Neural crest cell (in vitro differentiated cells): ENCODE results near the gene CYP2F1. TPM values are rescaled to one million over a fixed set of nuclear protein-coding genes. Genes with fewer than 3 reads are reported as not detected.

Experiments
- DNase-seq: peaks from one replicate; pipeline ENCODE4 v3.0.0; 2021; ENCODE audit warnings: low read depth, mixed read lengths, low spot score
- H3K27ac Mint-ChIP-seq: one replicate; pipeline ENCODE4 v1.8.0; 2021; ENCODE audit warnings: mild to moderate bottlenecking, mixed read lengths; ENCODE audit not compliant: unreplicated experiment
- H3K27me3 Mint-ChIP-seq: 2 replicates; pipeline ENCODE4 v1.8.0; 2021; ENCODE audit warnings: low read depth, mild to moderate bottlenecking, mixed read lengths
- H3K36me3 Mint-ChIP-seq: 2 replicates; pipeline ENCODE4 v1.8.0; 2021; ENCODE audit warnings: low read depth, mild to moderate bottlenecking, mixed read lengths
- H3K4me1 Mint-ChIP-seq: 2 replicates; pipeline ENCODE4 v1.8.0; 2021; ENCODE audit warnings: mixed read lengths
- H3K4me3 Mint-ChIP-seq: one replicate; pipeline ENCODE4 v1.8.0; 2021; ENCODE audit warnings: mild to moderate bottlenecking, mixed read lengths
- H3K9me3 Mint-ChIP-seq: 2 replicates; pipeline ENCODE4 v1.8.0; 2021; ENCODE audit warnings: mixed read lengths
- CTCF ChIP-seq: fragments of 200-600 bp; sonication (generic); conservative IDR thresholded peaks from 2 replicates; pipeline ENCODE4 v1.5.0; 2021; ENCODE audit warnings: antibody characterized with exemption, mild to moderate bottlenecking
- long read RNA-seq: library from polyadenylated mRNA; unstranded; transcript quantifications from one replicate; pipeline ENCODE4 v2.0.0, GENCODE V29; 2020
- total RNA-seq: library from RNA; stranded (reverse); gene quantifications from 2 replicates; pipeline ENCODE4 v1.2.1, GENCODE V29; 2021

The CYP2F1 gene
- not detected in 2 replicates for total RNA-seq
- long read RNA-seq: 0 reads

GRCh38 chr19:41114132-41114531 is at the start of gene CYP2F1:
CYP2F1 (plus strand) TSS chr19:41114432; CDS start chr19:41116189, 1,757 bp downstream.
- Mint-ChIP-seq H3K9me3 (peaks cover 19% of the 10 kb centered on the region), H3K27me3 (peaks cover 34% of the 10 kb centered on the region), H3K4me3 (no peak within 1 kb of the TSS), H3K36me3 (peaks cover 3% of the 10 kb centered on the region), H3K27ac (no peak within 1 kb of the TSS), H3K4me1 (no peaks in the 10 kb centered on the region)
- no peak for DNase-seq
- TF ChIP-seq CTCF: no peak

GRCh38 chr19:41064974-41065569 is 49.2 kb upstream of the CYP2F1 start:
- Mint-ChIP-seq H3K27ac (no peak overlapping the region), H3K36me3 (no peaks in the 10 kb centered on the region), H3K4me3 (no peak overlapping the region), H3K27me3 (peaks cover 80% of the 10 kb centered on the region), H3K9me3 (peaks cover 3% of the 10 kb centered on the region), H3K4me1 (peaks cover 4% of the 10 kb centered on the region)
- TF ChIP-seq CTCF: no peak
- DNase-seq: no peak

GRCh38 chr19:41076286-41076685 is 37.9 kb upstream of the CYP2F1 start:
- peaks cover 11% of the 10 kb centered on the region for H3K9me3 Mint-ChIP-seq
- H3K36me3 Mint-ChIP-seq: no peaks in the 10 kb centered on the region
- TF ChIP-seq CTCF: no peak
- H3K27me3 Mint-ChIP-seq: peaks cover 73% of the 10 kb centered on the region
- H3K4me3 Mint-ChIP-seq: no peak overlapping the region
- DNase-seq: no peak
- H3K27ac Mint-ChIP-seq: no peak overlapping the region
- H3K4me1 Mint-ChIP-seq: no peaks in the 10 kb centered on the region

GRCh38 chr19:41083516-41083915 is 30.7 kb upstream of the CYP2F1 start:
- no peaks in the 10 kb centered on the region for H3K4me1 Mint-ChIP-seq
- H3K27me3 Mint-ChIP-seq: peaks cover 69% of the 10 kb centered on the region
- no peak for DNase-seq
- no peaks in the 10 kb centered on the region for H3K36me3 Mint-ChIP-seq
- H3K4me3 Mint-ChIP-seq: no peak overlapping the region
- H3K9me3 Mint-ChIP-seq: peaks cover under 1% of the 10 kb centered on the region
- TF ChIP-seq CTCF: no peak
- H3K27ac Mint-ChIP-seq: no peak overlapping the region

- no peak overlapping the region for H3K27ac Mint-ChIP-seq
- DNase-seq: no peak
Measured at GRCh38 chr19:41085748-41086415, 28.4 kb upstream of the CYP2F1 start.

More at GRCh38 chr19:41085748-41086415, 28.4 kb upstream of the CYP2F1 start:
- H3K27me3 Mint-ChIP-seq: peaks cover 82% of the 10 kb centered on the region
- no peak for TF ChIP-seq CTCF
- no peaks in the 10 kb centered on the region for H3K4me1 Mint-ChIP-seq
- H3K4me3 Mint-ChIP-seq: no peak overlapping the region
- H3K36me3 Mint-ChIP-seq: no peaks in the 10 kb centered on the region
- H3K9me3 Mint-ChIP-seq: no peaks in the 10 kb centered on the region
